Fibroblast of skin of scalp (primary cell): ENCODE measurements around the gene IPO11.
A peak's percentile ranks its signal among the peaks of the same experiment; 100 is the strongest.
"Not testable (repeated sequence)": the region's sequence is repeated elsewhere in the genome, so short reads cannot be mapped to it uniquely, and the experiment has no call there.

ENCODE experiments used
- DNase-seq: peaks from one replicate; pipeline ENCODE4 v3.0.0-alpha.2; 2013

Gene IPO11

GRCh38 chr5:62605638-62606037 is 193.1 kb downstream of the IPO11 start:
- no peak for DNase-seq

- peak; percentile 15 for DNase-seq
Observed at GRCh38 chr5:62606878-62607277, 194.3 kb downstream of the IPO11 start.

GRCh38 chr5:62607615-62608014 is 195.1 kb downstream of the IPO11 start:
- DNase-seq: no peak

- peak; percentile 15 for DNase-seq
Observed at GRCh38 chr5:62608529-62609511, 196.3 kb downstream of the IPO11 start.

- DNase-seq: no peak
Observed at GRCh38 chr5:62614355-62614754, 201.8 kb downstream of the IPO11 start.

- no peak for DNase-seq
Observed at GRCh38 chr5:62616615-62617277, 204.2 kb downstream of the IPO11 start.

GRCh38 chr5:62617943-62618342 is 205.4 kb downstream of the IPO11 start:
- no peak for DNase-seq

- no peak for DNase-seq
Observed at GRCh38 chr5:62620761-62621160, 208.2 kb downstream of the IPO11 start.

- no peak for DNase-seq
Observed at GRCh38 chr5:62621280-62621679, 208.7 kb downstream of the IPO11 start.

GRCh38 chr5:62623271-62623670 is 210.7 kb downstream of the IPO11 start:
- no peak for DNase-seq

GRCh38 chr5:62624436-62624835 is 211.9 kb downstream of the IPO11 start:
- DNase-seq: not testable (repeated sequence)

- no peak for DNase-seq
Observed at GRCh38 chr5:62626534-62626933, 214.0 kb downstream of the IPO11 start.

- no peak for DNase-seq
Observed at GRCh38 chr5:62627121-62627520, 214.6 kb downstream of the IPO11 start.

GRCh38 chr5:62627901-62628300 is 215.3 kb downstream of the IPO11 start:
- DNase-seq: no peak

GRCh38 chr5:62631909-62632580 is 219.5 kb downstream of the IPO11 start:
- DNase-seq: no peak

- DNase-seq: no peak
Observed at GRCh38 chr5:62633243-62633642, 220.7 kb downstream of the IPO11 start.

GRCh38 chr5:62640446-62640845 is 227.9 kb downstream of the IPO11 start:
- DNase-seq: no peak

GRCh38 chr5:62642468-62642867 is 229.9 kb downstream of the IPO11 start:
- no peak for DNase-seq

GRCh38 chr5:62643556-62644451 is 231.2 kb downstream of the IPO11 start:
- no peak for DNase-seq

- DNase-seq: no peak
Observed at GRCh38 chr5:62645223-62645622, 232.7 kb downstream of the IPO11 start.

- no peak for DNase-seq
Observed at GRCh38 chr5:62647241-62647640, 234.7 kb downstream of the IPO11 start.

- DNase-seq: no peak
Observed at GRCh38 chr5:62649025-62649424, 236.5 kb downstream of the IPO11 start.
